BLaER1 (cell line): Measurements from ENCODE around the gene CFL1.
A peak's percentile ranks its signal among the peaks of the same experiment; 100 is the strongest.
"Not testable (repeated sequence)": the region's sequence is repeated elsewhere in the genome, so short reads cannot be mapped to it uniquely, and the experiment has no call there.

Experiments
- H3K27ac ChIP-seq: shearing (Covaris generic); formaldehyde crosslinking; 2 replicates; pipeline ENCODE4 v1.8.1; 2022
- H3K27me3 ChIP-seq: shearing (Covaris generic); formaldehyde crosslinking; 2 replicates; pipeline ENCODE4 v1.8.1; 2022
- H3K36me3 ChIP-seq: shearing (Covaris generic); formaldehyde crosslinking; 2 replicates; pipeline ENCODE4 v1.8.1; 2022
- H3K4me1 ChIP-seq: shearing (Covaris generic); formaldehyde crosslinking; 2 replicates; pipeline ENCODE4 v1.8.1; 2022
- H3K4me2 ChIP-seq: shearing (Covaris generic); formaldehyde crosslinking; 2 replicates; pipeline ENCODE4 v1.8.1; 2022
- H3K4me3 ChIP-seq: shearing (Covaris generic); formaldehyde crosslinking; 2 replicates; pipeline ENCODE4 v1.8.1; 2022
- H3K9ac ChIP-seq: shearing (Covaris generic); formaldehyde crosslinking; 2 replicates; pipeline ENCODE4 v1.8.1; 2022
- H3K9me3 ChIP-seq: shearing (Covaris generic); formaldehyde crosslinking; 2 replicates; pipeline ENCODE4 v1.8.1; 2022
- H4K20me1 ChIP-seq: shearing (Covaris generic); formaldehyde crosslinking; 2 replicates; pipeline ENCODE4 v1.8.1; 2022
- Cebpa-rat ChIP-seq: shearing (Covaris generic); IDR thresholded peaks from 2 replicates; pipeline ENCODE4 v1.8.1; 2022

CFL1 gene

GRCh38 chr11:65851083-65851579, 6.8 kb downstream of the CFL1 start:
- no peak for TF ChIP-seq Cebpa-rat
- H3K4me2 ChIP-seq: no peak overlapping the region
- peaks cover 59% of the 10 kb centered on the region for H3K36me3 ChIP-seq
- H3K9ac ChIP-seq: no peak overlapping the region
- H3K4me1 ChIP-seq: peaks cover 15% of the 10 kb centered on the region
- H4K20me1 ChIP-seq: peaks cover 78% of the 10 kb centered on the region
- no peak overlapping the region for H3K4me3 ChIP-seq
- H3K9me3 ChIP-seq: peaks cover 15% of the 10 kb centered on the region
- H3K27me3 ChIP-seq: no peaks in the 10 kb centered on the region
- no peak overlapping the region for H3K27ac ChIP-seq

- Histone ChIP-seq H3K36me3 (peaks cover 53% of the 10 kb centered on the region), H3K27ac (no peak overlapping the region), H3K4me1 (peaks cover 8% of the 10 kb centered on the region), H3K4me3 (no peak overlapping the region), H4K20me1 (peaks cover 71% of the 10 kb centered on the region), H3K9ac (no peak overlapping the region), H3K9me3 (peaks cover 15% of the 10 kb centered on the region), H3K4me2 (no peak overlapping the region), H3K27me3 (no peaks in the 10 kb centered on the region)
- TF ChIP-seq Cebpa-rat: no peak
These were observed 7.5 kb downstream of the CFL1 start for GRCh38 chr11:65850217-65851082.

DNA sequence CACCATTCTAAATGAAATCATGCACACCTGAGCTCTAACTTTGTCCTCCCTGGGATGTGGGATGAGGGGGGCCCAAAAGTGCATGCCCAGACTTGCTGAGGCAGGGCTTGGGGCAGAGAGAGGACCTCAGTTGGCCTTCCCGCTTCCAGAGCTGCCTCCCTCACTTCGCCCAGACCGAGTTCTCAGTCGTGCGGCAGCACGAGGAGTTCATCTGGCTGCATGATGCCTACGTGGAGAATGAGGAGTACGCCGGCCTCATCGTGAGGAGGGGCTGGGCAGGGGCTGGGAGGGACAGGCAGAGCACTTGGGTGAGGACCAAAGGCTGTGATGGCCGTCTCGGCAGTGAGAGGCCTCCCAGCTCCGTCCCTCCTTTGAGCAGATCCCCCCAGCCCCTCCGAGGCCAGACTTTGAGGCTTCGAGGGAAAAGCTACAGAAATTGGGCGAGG, 8.2 kb downstream of the CFL1 start:
- no peak for TF ChIP-seq Cebpa-rat
- H4K20me1 ChIP-seq: peaks cover 64% of the 10 kb centered on the region
- H3K27me3 ChIP-seq: no peaks in the 10 kb centered on the region
- H3K9ac ChIP-seq: no peak overlapping the region
- H3K4me1 ChIP-seq: peaks cover 2% of the 10 kb centered on the region
- no peak overlapping the region for H3K4me2 ChIP-seq
- peaks cover 15% of the 10 kb centered on the region for H3K9me3 ChIP-seq
- no peak overlapping the region for H3K27ac ChIP-seq
- H3K4me3 ChIP-seq: no peak overlapping the region
- peaks cover 46% of the 10 kb centered on the region for H3K36me3 ChIP-seq

GRCh38 chr11:65849366-65849765, 8.6 kb downstream of the CFL1 start:
- H3K27me3 ChIP-seq: no peaks in the 10 kb centered on the region
- H3K9ac ChIP-seq: no peak overlapping the region
- H3K4me2 ChIP-seq: no peak overlapping the region
- H3K4me3 ChIP-seq: no peak overlapping the region
- H3K27ac ChIP-seq: no peak overlapping the region
- H3K36me3 ChIP-seq: peaks cover 42% of the 10 kb centered on the region
- H3K4me1 ChIP-seq: no peaks in the 10 kb centered on the region
- H3K9me3 ChIP-seq: peaks cover 15% of the 10 kb centered on the region
- peaks cover 60% of the 10 kb centered on the region for H4K20me1 ChIP-seq
- TF ChIP-seq Cebpa-rat: no peak

DNA sequence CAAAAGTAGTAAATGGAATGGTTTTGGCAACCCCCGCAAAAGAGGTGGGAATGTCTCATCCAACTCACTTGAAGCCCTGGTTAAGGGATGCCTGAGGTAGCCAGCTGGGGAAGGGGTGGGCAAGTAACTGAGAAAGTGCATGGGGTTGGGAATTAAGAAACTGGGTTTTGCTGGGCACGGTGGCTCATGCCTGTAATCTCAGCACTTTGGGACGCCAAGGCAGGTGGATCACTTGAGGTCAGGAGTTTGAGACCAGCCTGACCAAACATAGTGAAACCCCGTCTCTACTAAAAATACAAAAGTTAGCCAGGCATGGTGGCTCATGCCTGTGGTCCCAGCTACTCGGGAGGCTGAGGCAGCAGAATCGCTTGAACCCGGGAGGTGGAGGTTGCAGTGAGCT, 9.3 kb downstream of the CFL1 start:
- not testable (repeated sequence) for H3K9ac ChIP-seq, H3K27me3 ChIP-seq, H3K4me2 ChIP-seq, H3K27ac ChIP-seq, H3K4me1 ChIP-seq, H3K4me3 ChIP-seq
- H3K36me3 ChIP-seq: peaks cover 35% of the 10 kb centered on the region
- H3K9me3 ChIP-seq: peaks cover 15% of the 10 kb centered on the region
- peaks cover 53% of the 10 kb centered on the region for H4K20me1 ChIP-seq

DNA sequence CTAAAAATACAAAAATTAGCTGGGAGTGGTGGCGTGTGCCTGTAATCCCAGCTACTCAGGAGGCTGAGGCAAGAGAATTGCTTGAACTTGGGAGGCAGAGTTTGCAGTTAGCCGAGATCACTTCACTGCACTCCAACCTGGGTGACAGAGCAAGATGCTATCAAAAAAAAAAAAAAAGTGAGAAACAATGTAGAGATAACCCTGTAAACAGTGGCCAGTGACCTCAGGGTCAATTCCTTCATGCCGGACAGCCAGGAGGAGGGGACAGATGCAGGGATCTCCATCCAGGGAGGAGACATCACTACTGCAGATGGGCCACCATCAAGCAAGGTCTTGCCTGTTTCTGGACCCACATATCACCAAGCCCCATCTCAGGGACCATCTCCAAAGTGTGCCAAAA, 10.2 kb downstream of the CFL1 start:
- no peak overlapping the region for H3K4me2 ChIP-seq
- peaks cover 44% of the 10 kb centered on the region for H4K20me1 ChIP-seq
- no peaks in the 10 kb centered on the region for H3K27me3 ChIP-seq
- no peak for TF ChIP-seq Cebpa-rat
- peaks cover 15% of the 10 kb centered on the region for H3K9me3 ChIP-seq
- H3K27ac ChIP-seq: no peak overlapping the region
- H3K4me1 ChIP-seq: no peaks in the 10 kb centered on the region
- peaks cover 26% of the 10 kb centered on the region for H3K36me3 ChIP-seq
- H3K9ac ChIP-seq: no peak overlapping the region
- H3K4me3 ChIP-seq: no peak overlapping the region

DNA sequence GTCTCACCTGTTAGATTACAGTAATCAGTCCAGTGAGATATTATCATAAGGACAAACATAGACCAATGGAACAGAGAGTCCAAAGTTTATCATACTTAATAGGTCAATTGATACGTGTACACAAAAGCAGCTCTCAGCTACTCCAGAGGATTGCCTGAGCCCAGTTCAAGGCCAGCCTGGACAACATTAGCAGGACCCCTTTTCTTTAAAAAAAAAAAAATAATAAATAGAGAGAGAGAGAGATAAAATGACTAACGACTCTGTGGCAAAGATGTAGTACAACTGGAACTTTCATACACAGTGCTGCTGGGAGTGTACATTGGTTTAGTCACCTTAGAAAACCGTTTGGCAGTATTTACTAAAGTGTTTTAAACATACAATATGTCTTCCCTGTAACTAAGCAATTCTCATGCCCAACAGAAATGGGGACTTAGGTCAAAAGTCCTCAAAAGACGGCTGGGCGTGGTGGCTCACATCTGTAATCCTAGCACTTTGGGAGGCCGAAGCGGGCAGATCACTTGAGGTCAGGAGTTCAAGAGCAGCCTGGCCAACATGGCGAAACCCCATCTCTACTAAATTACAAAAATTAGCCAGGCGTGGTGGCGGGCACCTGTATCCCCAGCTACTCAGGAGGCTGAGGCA, 13.6 kb downstream of the CFL1 start:
- no peak overlapping the region for H3K4me2 ChIP-seq
- no peaks in the 10 kb centered on the region for H3K4me1 ChIP-seq
- TF ChIP-seq Cebpa-rat: no peak

DNA sequence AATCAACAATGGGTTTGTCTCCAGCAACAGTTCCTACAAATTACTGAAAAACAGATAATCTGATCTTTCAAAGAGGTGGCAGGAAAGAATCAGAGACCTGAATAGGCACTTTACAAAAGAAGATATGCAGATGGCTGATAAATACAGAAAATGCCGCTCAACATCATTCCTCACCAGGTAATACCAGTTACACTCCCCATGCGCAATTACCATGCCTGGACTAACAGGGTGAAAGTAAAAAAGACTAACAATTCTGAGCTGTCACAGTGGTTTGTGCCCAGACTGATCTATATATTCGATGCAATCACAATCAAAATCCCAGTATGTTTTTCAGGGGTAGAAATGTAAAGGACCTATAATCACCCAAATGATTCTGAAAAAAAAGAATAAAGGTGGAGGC, 14.2 kb downstream of the CFL1 start:
- H3K36me3 ChIP-seq: no peaks in the 10 kb centered on the region
- no peak overlapping the region for H3K4me3 ChIP-seq
- H4K20me1 ChIP-seq: 0 out of 2 replicates have a peak, but pooled peaks cover 8% of the 10 kb centered on the region
- no peak overlapping the region for H3K4me2 ChIP-seq
- H3K27ac ChIP-seq: no peak overlapping the region
- H3K9me3 ChIP-seq: no peaks in the 10 kb centered on the region
- H3K27me3 ChIP-seq: no peaks in the 10 kb centered on the region
- no peaks in the 10 kb centered on the region for H3K4me1 ChIP-seq
- H3K9ac ChIP-seq: no peak overlapping the region
- TF ChIP-seq Cebpa-rat: no peak

More for the DNA sequence above, 13.6 kb downstream of the CFL1 start:
- peaks cover 10% of the 10 kb centered on the region; the same call in 1 of the 2 replicates for H4K20me1 ChIP-seq
- H3K9ac ChIP-seq: no peak overlapping the region
- no peak overlapping the region for H3K27ac ChIP-seq
- no peaks in the 10 kb centered on the region for H3K36me3 ChIP-seq
- no peak overlapping the region for H3K4me3 ChIP-seq
- H3K9me3 ChIP-seq: no peaks in the 10 kb centered on the region
- no peaks in the 10 kb centered on the region for H3K27me3 ChIP-seq

DNA sequence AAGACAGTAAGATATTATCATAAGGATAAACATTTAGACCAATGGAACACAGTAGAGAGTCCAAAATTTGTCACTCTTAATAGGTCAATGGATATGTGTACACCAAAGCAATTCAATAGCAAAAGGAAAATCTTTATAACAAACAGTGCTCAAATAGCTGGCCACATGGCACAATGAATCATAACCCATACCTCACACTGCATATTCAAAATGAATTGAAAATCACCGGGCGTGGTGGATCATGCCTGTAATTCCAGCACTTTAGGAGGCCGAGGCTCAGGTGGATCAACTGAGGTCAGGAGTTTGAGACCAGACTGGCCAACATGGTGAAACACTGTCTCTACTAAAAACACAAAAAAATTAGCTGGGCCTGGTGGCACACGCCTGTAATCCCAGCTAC, 15.8 kb downstream of the CFL1 start:
- Histone ChIP-seq H3K36me3 (no peaks in the 10 kb centered on the region), H3K4me1 (no peaks in the 10 kb centered on the region), H3K4me2 (no peak overlapping the region), H3K4me3 (no peak overlapping the region), H4K20me1 (no peaks in the 10 kb centered on the region), H3K27ac (no peak overlapping the region), H3K9me3 (peaks cover 5% of the 10 kb centered on the region; the same call in 1 of the 2 replicates), H3K9ac (no peak overlapping the region), H3K27me3 (no peaks in the 10 kb centered on the region)
- no peak for TF ChIP-seq Cebpa-rat

- Histone ChIP-seq H3K9ac (peak overlapping the region; percentile 89), H4K20me1 (no peaks in the 10 kb centered on the region), H3K4me1 (peaks cover 33% of the 10 kb centered on the region), H3K9me3 (peaks cover 15% of the 10 kb centered on the region), H3K27me3 (no peaks in the 10 kb centered on the region), H3K36me3 (0 out of 2 replicates have a peak, but pooled peaks cover 6% of the 10 kb centered on the region), H3K4me3 (peak overlapping the region; percentile 76), H3K27ac (peak overlapping the region; percentile 95), H3K4me2 (peak overlapping the region; percentile 92)
- TF ChIP-seq Cebpa-rat: no peak
These were observed 23.8 kb downstream of the CFL1 start for GRCh38 chr11:65834202-65834601.
